Heart right ventricle (tissue), 16 donors: Measurements from ENCODE around the gene YPEL2. TPM values are rescaled to one million over a fixed set of nuclear protein-coding genes. Genes with fewer than 3 reads are reported as not detected.

Experiments used
- ATAC-seq, 8 donors: fragments of 200-7000 bp; cut with Tn5 transposase; one replicate each; pipeline ENCODE4 v1.9.1; 2020; ENCODE audit warnings: mild to moderate bottlenecking in 8 of 8, moderate library complexity in 8 of 8, moderate number of reproducible peaks in 1 of 8
- DNase-seq, 2 donors: peaks; one replicate each; pipeline ENCODE4 v3.0.0-alpha.2; 2020
- H3K27ac ChIP-seq, 10 donors: fragments of 200-600 bp; sonication (generic) in 2 of 10; one replicate each; pipeline versions ENCODE4 v1.5.0 to v1.8.0; 2020 to 2022; ENCODE audit warnings: mild to moderate bottlenecking in 3 of 10
- H3K27me3 ChIP-seq, 7 donors: fragments of 200-600 bp; one replicate each; pipeline ENCODE4 v1.8.0; 2021 to 2022; ENCODE audit warnings: mild to moderate bottlenecking in 2 of 7
- H3K36me3 ChIP-seq, 9 donors: fragments of 200-600 bp; sonication (generic) in 1 of 9; one replicate each; pipeline versions ENCODE4 v1.5.0 to v1.8.0; 2020 to 2022; ENCODE audit warnings: mild to moderate bottlenecking in 2 of 9
- H3K4me1 ChIP-seq, 9 donors: fragments of 200-600 bp; sonication (generic) in 1 of 9; one replicate each; pipeline versions ENCODE4 v1.5.0 to v1.8.0; 2020 to 2022; ENCODE audit warnings: mild to moderate bottlenecking in 4 of 9
- H3K4me3 ChIP-seq, 10 donors: fragments of 200-600 bp; sonication (generic) in 2 of 10; one replicate each; pipeline versions ENCODE4 v1.5.0 to v1.8.0; 2020 to 2022; ENCODE audit warnings: mild to moderate bottlenecking in 7 of 10, moderate library complexity in 2 of 10
- H3K9me3 ChIP-seq, 11 donors: fragments of 200-600 bp in 10 of 11; sonication (generic) in 2 of 11; one replicate each; pipeline versions ENCODE4 v1.5.0 to v1.8.0; 2013 to 2022; ENCODE audit warnings: mild to moderate bottlenecking in 2 of 11, control low read depth in 1 of 11, moderate library complexity in 1 of 11
- WGBS, 2 donors: extraction: QIAGEN DNeasy Blood & Tissue Kit; methylation state at CpG; one replicate each; pipeline ENCODE4 v1.1.7; 2013; ENCODE audit warnings: inconsistent platforms in 1 of 2; 5-methylcytosine and 5-hydroxymethylcytosine counted together
- intact Hi-C, 10 donors: fragments of 100-400 bp; cut with DNase I; formaldehyde crosslinking; loops; one replicate each; pipeline versions ENCODE4 v1.11.1 to v1.14.2; 2022
- long read RNA-seq, 3 donors: library from polyadenylated mRNA; unstranded; transcript quantifications; one replicate each; pipeline ENCODE4 v2.0.0, GENCODE V29; 2020 to 2021
- polyA plus RNA-seq, 2 donors: library from polyadenylated mRNA; stranded (reverse); fragments of 200-250 nt; gene quantifications; one replicate each; pipeline ENCODE4 v1.2.3, GENCODE V29; 2013
- total RNA-seq, 10 donors: library from RNA; stranded (reverse); fragmentation: NEBNext Ultra II Directional in 3 of 10; extraction: Animal tissue kit (Norgen Biotek cat#: 25700) in 3 of 10; gene quantifications; one replicate each; pipeline versions ENCODE4 v1.2.1 to v1.2.4, GENCODE V29; 2021 to 2023
- TF ChIP-seq, protein P1 (sequence below), 9 donors: fragments of 200-600 bp; sonication (generic) in 2 of 9; IDR thresholded peaks; one replicate each; pipeline versions ENCODE4 v1.5.0 to v1.8.0; 2021 to 2022; ENCODE audit warnings: antibody characterized with exemption in 9 of 9, mild to moderate bottlenecking in 5 of 9, moderate library complexity in 1 of 9
- donor health status: Arrhythmogenic right ventricular cardiomyopathy.
- donor health status: ischemic (EF 13 %, LVEDD 7.1; RV severe dilation, severe dysfunction).
- donor health status: healthy with polysubstance abuse.
- donor health status: DM: no; HTN: yes; CAD: no.
- donor health status: DM: no; HTN: no; CAD: no.
- donor health status: ischemic (EF 25% LVEDD 6.9; RV normal size, moderate dysfunction).
- donor health status: ischemic (EF 25% LVEDD 5.7; RV mildly dilated, moderate dysfunction).
- donor health status: healthy.
- donor health status: DM: yes; HTN: yes; CAD: no.
- donor health status: Ischemic cardiomyopathy.
- donor health status: ischemic (EF 35%, LVEDD 5.7; RV mildly dilated, moderate dysfunction).
- donor health status: nonischemic (EF 11% LVEDD 7.7; RV severe dilation, severe dysfunction).
- donor health status: DM: yes; HTN: yes; CAD: no.
- donor health status: PGD.
- donor health status: ischemic (EF 29% LVEDD 5.4; RV normal size, mild dysfunction).
- donor health status: nonischemic (EF 23%, LVEDD 6.1; RV moderate dilation, normal function).

Gene YPEL2
- total RNA-seq (10 to 100 TPM; 12.0 to 57.1 (median 42.0) TPM), polyA plus RNA-seq (10 to 100 TPM in 1 of 2 donors, 1 to 10 TPM in 1; 5.0 to 15.7 TPM)
- long read RNA-seq, donor 1, full-length matches to known transcripts = 27 of 70 reads
- long read RNA-seq, donor 1, partial matches to known transcripts = 4 of 70 reads
- long read RNA-seq, donor 1, other reads (novel, unspliced or antisense) = 39 of 70 reads
- long read RNA-seq, donor 2, full-length matches to known transcripts = 38 of 91 reads
- long read RNA-seq, donor 2, partial matches to known transcripts = 51 of 91 reads
- long read RNA-seq, donor 2, other reads (novel, unspliced or antisense) = 2 of 91 reads
- long read RNA-seq, donor 3, full-length matches to known transcripts = 9 of 16 reads
- long read RNA-seq, donor 3, partial matches to known transcripts = 2 of 16 reads
- long read RNA-seq, donor 3, other reads (novel, unspliced or antisense) = 5 of 16 reads

DNA sequence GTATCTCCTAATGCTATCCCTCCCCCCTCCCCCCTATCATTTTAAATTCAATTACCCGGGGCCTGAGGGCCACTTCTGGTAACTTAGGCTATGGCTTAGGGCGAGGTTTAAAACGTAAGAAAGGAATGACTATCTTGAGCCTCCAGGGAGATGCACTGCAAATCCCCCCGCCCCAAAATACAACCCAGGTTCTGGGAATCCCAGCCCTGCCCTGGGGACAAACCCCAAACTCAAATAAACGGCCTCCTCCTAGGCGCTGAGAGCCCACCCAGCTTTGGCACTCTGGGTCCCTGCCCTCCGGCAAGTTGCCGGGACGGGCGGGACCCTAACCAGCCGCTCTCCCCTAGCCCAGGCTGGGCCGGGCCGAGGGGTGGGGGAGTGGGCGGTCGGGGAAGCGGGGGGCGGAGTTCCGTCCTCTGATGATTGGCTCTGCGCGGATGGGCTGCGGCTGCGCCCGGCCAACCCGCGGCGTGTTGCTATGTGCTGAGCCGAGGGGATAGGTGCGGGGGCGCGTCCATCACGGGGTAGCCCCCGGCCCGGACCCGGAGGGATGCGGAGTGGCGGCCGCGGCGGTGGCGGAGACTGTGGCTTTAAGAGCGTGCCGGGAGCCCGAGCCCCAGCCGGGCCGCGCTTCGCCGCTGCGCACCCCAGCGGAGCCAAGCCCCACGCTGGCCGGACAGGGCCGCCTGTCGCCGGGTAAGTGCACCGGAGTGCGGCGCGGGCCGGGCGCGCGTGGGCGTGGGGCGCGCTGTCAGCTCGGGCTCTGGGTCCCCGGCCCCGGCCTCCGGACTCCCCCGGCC is at the start of gene YPEL2:
Gene YPEL2, plus strand, starts transcription at position 527 of the 800 bp plus-strand sequence. CDS start 21,755 bp downstream, outside the sequence.
- Histone ChIP-seq H3K27me3 (no peaks in the 10 kb centered on the region), H3K4me3 (peak within 1 kb of the TSS; percentile 88 to 99 (median 98)), H3K4me1 (peaks cover 9 to 81% (median 76%) of the 10 kb centered on the region in 9 donors), H3K36me3 (no peaks in the 10 kb centered on the region), H3K27ac (peak within 1 kb of the TSS; percentile 89 to 99 (median 97)), H3K9me3 (no peaks in the 10 kb centered on the region)
- intact Hi-C loops = loop anchor here in 7 of 10 donors (2.0 to 10.0 kb wide), 7 partner anchors 35 to 96 kb away; no protein-coding TSS in a partner anchor
- DNase-seq (peak; percentile 98), ATAC-seq (peak; percentile 92 to 96 (median 94))
- TF ChIP-seq, protein P1, sequence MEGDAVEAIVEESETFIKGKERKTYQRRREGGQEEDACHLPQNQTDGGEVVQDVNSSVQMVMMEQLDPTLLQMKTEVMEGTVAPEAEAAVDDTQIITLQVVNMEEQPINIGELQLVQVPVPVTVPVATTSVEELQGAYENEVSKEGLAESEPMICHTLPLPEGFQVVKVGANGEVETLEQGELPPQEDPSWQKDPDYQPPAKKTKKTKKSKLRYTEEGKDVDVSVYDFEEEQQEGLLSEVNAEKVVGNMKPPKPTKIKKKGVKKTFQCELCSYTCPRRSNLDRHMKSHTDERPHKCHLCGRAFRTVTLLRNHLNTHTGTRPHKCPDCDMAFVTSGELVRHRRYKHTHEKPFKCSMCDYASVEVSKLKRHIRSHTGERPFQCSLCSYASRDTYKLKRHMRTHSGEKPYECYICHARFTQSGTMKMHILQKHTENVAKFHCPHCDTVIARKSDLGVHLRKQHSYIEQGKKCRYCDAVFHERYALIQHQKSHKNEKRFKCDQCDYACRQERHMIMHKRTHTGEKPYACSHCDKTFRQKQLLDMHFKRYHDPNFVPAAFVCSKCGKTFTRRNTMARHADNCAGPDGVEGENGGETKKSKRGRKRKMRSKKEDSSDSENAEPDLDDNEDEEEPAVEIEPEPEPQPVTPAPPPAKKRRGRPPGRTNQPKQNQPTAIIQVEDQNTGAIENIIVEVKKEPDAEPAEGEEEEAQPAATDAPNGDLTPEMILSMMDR (IDR thresholded peaks at IDR 0.05) = no peak
- WGBS, 2 donors = 0% methylated on average over 50 to 71 of the region's 71 CpGs

- H3K9me3 ChIP-seq = no peaks in the 10 kb centered on the region
- intact Hi-C loops = no loop called here
- TF ChIP-seq, protein P1 (IDR thresholded peaks at IDR 0.05) = no peak
- peaks cover 0 to 8% (median 0%) of the 10 kb centered on the region in 9 donors for H3K4me1 ChIP-seq
- 73 to 79% methylated on average over 4 of the region's 4 CpGs for WGBS, 2 donors
- no peaks in the 10 kb centered on the region for H3K36me3 ChIP-seq
- no peak for ATAC-seq
- no peak overlapping the region for H3K27ac ChIP-seq
- no peak overlapping the region for H3K4me3 ChIP-seq
- no peaks in the 10 kb centered on the region for H3K27me3 ChIP-seq
- DNase-seq = no peak
Measured at GRCh38 chr17:59284317-59284716, 47.1 kb upstream of the YPEL2 start.

- ATAC-seq = peak in 4 of 8 donors; percentile 34 to 53 (median 42)
- no peak for DNase-seq
- Histone ChIP-seq H3K27ac (peak overlapping the region in 2 of 10 donors; percentile 39 to 71), H3K27me3 (no peaks in the 10 kb centered on the region), H3K4me1 (peaks cover 0 to 21% (median 0%) of the 10 kb centered on the region in 9 donors), H3K4me3 (no peak overlapping the region), H3K36me3 (no peaks in the 10 kb centered on the region), H3K9me3 (no peaks in the 10 kb centered on the region)
- intact Hi-C loops = no loop called here
- TF ChIP-seq, protein P1 (IDR thresholded peaks at IDR 0.05) = no peak
- WGBS, 2 donors = 50 to 55% methylated on average over 1 of the region's 1 CpG
Measured at GRCh38 chr17:59287452-59287851, 44.0 kb upstream of the YPEL2 start.

DNA sequence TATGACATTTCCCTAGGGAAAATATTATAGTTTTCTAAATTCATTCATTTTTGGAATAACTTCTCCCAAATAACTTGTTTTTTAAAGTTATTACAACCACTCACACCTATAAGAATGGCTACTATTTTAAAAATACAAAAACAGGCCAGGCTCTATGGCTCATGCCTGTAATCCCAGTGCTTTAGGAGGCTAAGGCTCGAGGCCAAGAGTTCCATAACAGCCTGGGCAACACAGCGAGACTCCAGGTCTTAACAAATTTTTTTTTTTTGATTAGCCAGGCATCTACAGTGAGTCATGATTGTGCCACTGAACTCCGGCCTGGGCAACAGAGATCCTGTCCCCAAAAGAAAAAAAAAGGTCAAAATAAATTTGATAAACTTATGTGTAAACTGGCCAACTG is 43.6 kb upstream of the YPEL2 start:
- Histone ChIP-seq H3K27ac (peak overlapping the region in 3 of 10 donors; percentile 29 to 71 (median 39)), H3K4me3 (no peak overlapping the region), H3K4me1 (peaks cover 0 to 21% (median 0%) of the 10 kb centered on the region in 9 donors), H3K27me3 (no peaks in the 10 kb centered on the region), H3K9me3 (no peaks in the 10 kb centered on the region), H3K36me3 (no peaks in the 10 kb centered on the region)
- TF ChIP-seq, protein P1 (IDR thresholded peaks at IDR 0.05) = no peak
- no peak for DNase-seq
- WGBS, 2 donors = 74 to 86% methylated on average over 3 of the region's 3 CpGs
- intact Hi-C loops = no loop called here
- no peak for ATAC-seq
